B cell (primary cell): ENCODE measurements around the gene DENND1A.

Experiments
- CTCF ChIP-seq: fragments of 200-600 bp; IDR thresholded peaks from one replicate; pipeline ENCODE4 v1.8.0; 2022; ENCODE audit warnings: antibody characterized with exemption, mild to moderate bottlenecking
- EZH2 ChIP-seq: IDR thresholded peaks from 2 replicates; pipeline ENCODE4 v1.6.1; 2012; ENCODE audit warnings: borderline replicate concordance, low read depth, mild to moderate bottlenecking, moderate library complexity, low read length; ENCODE audit not compliant: insufficient read depth, poor library complexity, severe bottlenecking

- TF ChIP-seq CTCF (no peak), EZH2 (no peak)
Measured at GRCh38 chr9:123848447-123849085, 81.4 kb downstream of the DENND1A start.
